Measurements from ENCODE around the gene KRTAP1-5.
"Not testable (repeated sequence)": the region's sequence is repeated elsewhere in the genome, so short reads cannot be mapped to it uniquely, and the experiment has no call there.

The KRTAP1-5 gene

GRCh38 chr17:41060052-41060604 lies 33.1 kb upstream of the KRTAP1-5 start, which contains the start of gene KRTAP2-3:
TSS of gene KRTAP2-3 (minus strand) at chr17:41060114. CDS start at chr17:41060050, 64 bp downstream.
- Histone ChIP-seq H3K27me3 (no peaks in the 10 kb centered on the region; the same call in 1 of the 2 replicates), H3K9me3 (no peaks in the 10 kb centered on the region), H3K4me3 (ENCODE audit: low read depth, low read length) (no peak within 1 kb of the TSS), H3K4me1 (no peaks in the 10 kb centered on the region), H3K36me3 (no peaks in the 10 kb centered on the region)
- TF ChIP-seq, protein P1, sequence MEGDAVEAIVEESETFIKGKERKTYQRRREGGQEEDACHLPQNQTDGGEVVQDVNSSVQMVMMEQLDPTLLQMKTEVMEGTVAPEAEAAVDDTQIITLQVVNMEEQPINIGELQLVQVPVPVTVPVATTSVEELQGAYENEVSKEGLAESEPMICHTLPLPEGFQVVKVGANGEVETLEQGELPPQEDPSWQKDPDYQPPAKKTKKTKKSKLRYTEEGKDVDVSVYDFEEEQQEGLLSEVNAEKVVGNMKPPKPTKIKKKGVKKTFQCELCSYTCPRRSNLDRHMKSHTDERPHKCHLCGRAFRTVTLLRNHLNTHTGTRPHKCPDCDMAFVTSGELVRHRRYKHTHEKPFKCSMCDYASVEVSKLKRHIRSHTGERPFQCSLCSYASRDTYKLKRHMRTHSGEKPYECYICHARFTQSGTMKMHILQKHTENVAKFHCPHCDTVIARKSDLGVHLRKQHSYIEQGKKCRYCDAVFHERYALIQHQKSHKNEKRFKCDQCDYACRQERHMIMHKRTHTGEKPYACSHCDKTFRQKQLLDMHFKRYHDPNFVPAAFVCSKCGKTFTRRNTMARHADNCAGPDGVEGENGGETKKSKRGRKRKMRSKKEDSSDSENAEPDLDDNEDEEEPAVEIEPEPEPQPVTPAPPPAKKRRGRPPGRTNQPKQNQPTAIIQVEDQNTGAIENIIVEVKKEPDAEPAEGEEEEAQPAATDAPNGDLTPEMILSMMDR (IDR thresholded peaks at IDR 0.05; ENCODE audit: low read depth, low read length) = no peak
- DNase-seq = no peak

DNA sequence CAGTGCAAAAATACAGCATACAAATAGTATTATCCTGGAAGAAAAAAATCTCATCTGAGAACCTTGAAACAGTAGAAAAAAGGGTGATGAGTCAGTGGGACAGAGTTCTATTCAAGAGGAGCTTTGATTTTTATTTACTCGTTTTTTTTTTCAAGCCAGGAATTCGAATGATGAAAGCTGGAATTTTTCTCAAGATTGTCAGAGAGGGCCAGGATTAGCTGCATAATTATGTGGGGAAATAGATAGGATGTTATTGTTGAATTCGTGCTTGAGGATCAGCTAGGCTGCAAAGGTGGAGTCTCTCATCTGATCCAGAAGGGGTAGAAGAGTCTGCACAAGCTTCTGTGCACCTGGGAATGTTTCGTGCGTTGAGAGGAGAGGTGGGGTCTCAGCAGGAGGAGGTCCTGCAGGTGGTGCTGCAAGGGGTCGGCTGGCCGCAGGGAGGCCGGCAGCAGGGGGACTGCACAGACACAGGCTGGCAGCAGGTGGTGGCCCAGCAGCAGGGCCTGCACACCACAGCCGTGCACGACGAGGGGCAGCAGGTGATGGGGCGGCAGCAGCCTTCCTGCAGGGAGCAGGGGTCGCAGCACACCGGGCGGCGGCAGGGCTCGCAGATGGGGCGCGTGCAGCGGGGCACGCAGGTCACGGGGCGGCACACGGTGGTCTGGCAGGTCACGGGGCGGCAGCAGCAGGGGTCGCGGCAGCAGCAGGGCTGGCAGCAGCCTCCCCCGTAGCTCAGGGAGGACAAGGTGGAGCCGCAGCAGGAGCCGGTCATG lies 32.5 kb upstream of the KRTAP1-5 start:
- not testable (repeated sequence) for H3K4me3 ChIP-seq (ENCODE audit: low read depth, low read length); H3K4me1 ChIP-seq; H3K27me3 ChIP-seq; H3K36me3 ChIP-seq; DNase-seq; H3K9me3 ChIP-seq

DNA sequence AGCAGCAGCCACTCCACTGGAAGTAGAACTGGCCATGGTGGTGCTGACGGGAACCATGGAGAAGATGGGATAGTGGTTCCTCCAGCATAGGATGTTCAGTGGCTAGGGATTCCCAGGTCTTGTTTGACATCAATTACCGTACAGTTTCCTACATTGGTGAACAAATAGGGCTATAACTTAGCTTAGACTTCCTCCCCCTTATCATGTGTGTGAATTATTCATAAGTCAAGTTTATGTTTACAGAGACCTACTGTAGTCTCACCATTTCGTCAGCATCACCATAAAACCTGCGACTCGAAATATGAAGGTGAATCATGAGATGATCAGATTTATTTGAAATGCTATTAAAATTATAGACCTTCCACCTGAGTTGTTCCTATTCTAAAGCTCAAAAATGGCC lies 31.7 kb upstream of the KRTAP1-5 start:
- TF ChIP-seq, protein P1 (IDR thresholded peaks at IDR 0.05; ENCODE audit: low read depth, low read length) = no peak
- Histone ChIP-seq H3K27me3 (no peaks in the 10 kb centered on the region), H3K9me3 (no peaks in the 10 kb centered on the region), H3K4me1 (no peaks in the 10 kb centered on the region), H3K36me3 (no peaks in the 10 kb centered on the region), H3K4me3 (ENCODE audit: low read depth, low read length) (no peak overlapping the region)
- no peak for DNase-seq

DNA sequence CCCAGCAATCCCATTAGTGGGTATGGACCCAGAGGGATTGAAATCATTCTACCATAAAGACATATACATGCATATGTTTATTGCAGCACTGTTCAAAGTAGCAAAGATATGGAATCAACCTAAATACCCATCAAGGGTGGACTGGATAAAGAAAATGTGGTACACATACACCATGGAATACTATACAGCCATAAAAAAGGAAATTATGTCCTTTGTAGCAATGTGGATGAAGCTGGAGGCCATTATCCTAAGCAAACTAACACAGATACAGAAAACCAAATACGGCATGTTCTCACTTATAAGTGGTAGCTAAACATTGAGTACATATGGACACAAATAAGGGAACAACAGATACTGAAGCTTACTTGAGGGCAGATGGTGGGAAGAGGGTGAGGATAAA lies 30.5 kb upstream of the KRTAP1-5 start:
- no peak for DNase-seq
- TF ChIP-seq, protein P1 (IDR thresholded peaks at IDR 0.05; ENCODE audit: low read depth, low read length) = no peak
- Histone ChIP-seq H3K9me3 (no peaks in the 10 kb centered on the region), H3K4me3 (ENCODE audit: low read depth, low read length) (no peak overlapping the region), H3K4me1 (no peaks in the 10 kb centered on the region), H3K36me3 (no peaks in the 10 kb centered on the region), H3K27me3 (no peaks in the 10 kb centered on the region)

- H3K27me3 ChIP-seq; H3K9me3 ChIP-seq; DNase-seq; H3K4me1 ChIP-seq; H3K36me3 ChIP-seq; H3K4me3 ChIP-seq (ENCODE audit: low read depth, low read length): not testable (repeated sequence)
These were observed 28.1 kb upstream of the KRTAP1-5 start, which contains the start of gene KRTAP2-2 for GRCh38 chr17:41055130-41055529. TSS of gene KRTAP2-2 (minus strand) at chr17:41055230. CDS start at chr17:41055211, 19 bp downstream.

- not testable (repeated sequence) for DNase-seq; H3K27me3 ChIP-seq; H3K4me1 ChIP-seq; H3K4me3 ChIP-seq (ENCODE audit: low read depth, low read length); H3K9me3 ChIP-seq; H3K36me3 ChIP-seq
These were observed 27.5 kb upstream of the KRTAP1-5 start for GRCh38 chr17:41054556-41054955.

- TF ChIP-seq, protein P1 (IDR thresholded peaks at IDR 0.05; ENCODE audit: low read depth, low read length) = no peak
- Histone ChIP-seq H3K9me3 (no peaks in the 10 kb centered on the region), H3K4me3 (ENCODE audit: low read depth, low read length) (no peak overlapping the region), H3K36me3 (no peaks in the 10 kb centered on the region), H3K4me1 (no peaks in the 10 kb centered on the region), H3K27me3 (no peaks in the 10 kb centered on the region)
- DNase-seq = no peak
These were observed 27.0 kb upstream of the KRTAP1-5 start for GRCh38 chr17:41054025-41054424.
